SKM-1 treated with dmso at 0.1 percent for 144 hours (cell line): ENCODE data around the gene ST3GAL5.

ENCODE experiments used
- DNase-seq: peaks from one replicate; lab custom pipeline; 2025; ENCODE audit not compliant: unreplicated experiment; lab: John Stamatoyannopoulos, UW

The ST3GAL5 gene

DNA sequence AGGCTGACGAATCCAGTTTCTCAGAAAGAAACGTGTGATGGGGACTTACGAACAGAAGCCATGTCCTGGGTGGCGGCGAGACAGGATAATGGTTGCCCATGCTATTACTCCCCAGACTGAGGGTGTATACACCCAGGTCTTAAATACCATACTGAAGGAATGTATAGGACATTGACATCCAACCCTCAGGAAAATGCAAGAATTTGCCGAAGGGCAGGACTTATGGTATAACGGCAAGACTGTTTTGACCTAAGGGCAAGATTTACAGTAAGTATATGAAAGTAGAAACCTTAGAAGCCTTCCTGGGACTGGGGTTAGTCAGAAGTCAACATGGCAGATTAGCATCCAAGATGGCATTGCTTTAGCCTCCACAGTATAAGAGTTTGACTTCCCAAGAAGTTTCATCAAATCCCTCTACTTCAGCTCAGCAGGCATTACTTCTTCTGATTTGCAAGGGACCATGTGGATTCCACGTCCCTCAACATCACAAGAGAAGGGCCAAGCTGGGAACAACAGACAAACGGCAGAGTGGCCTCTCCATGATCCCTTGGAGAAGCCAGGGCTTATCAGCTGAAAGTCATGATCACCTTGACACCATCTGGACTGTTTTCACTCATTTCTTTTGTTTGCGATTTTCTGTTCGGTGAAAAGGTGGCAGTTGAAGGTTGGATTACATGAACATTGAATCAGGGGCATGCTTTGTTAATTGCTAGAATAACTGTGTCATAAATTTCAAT lies 21.1 kb downstream of the ST3GAL5 start:
- no peak for DNase-seq

- DNase-seq: no peak
Measured at GRCh38 chr2:85867121-85867520, 21.7 kb downstream of the ST3GAL5 start.

DNA sequence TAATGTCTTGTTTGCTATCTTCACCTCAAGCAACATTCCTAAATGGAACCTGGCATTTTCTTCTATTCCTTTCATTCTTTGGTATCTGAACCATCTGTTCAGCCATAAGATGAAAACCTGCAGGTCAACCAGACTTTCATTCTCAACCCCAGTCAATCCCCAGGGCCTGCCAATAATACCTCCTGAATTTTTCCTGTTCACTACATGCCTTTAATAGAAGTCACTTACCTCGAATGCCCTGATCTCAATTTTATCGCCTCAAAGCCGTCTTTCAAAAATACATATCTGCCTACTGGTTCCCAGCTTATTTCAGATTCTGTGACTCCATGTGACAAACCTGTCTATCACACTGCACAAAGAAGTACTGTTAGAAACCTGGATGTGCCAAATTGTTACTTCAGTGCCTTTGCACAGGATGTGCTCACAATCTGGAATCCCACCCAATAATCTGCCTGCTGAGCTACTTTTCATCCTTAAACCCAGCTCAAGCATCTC lies 22.6 kb downstream of the ST3GAL5 start:
- DNase-seq: no peak

DNA sequence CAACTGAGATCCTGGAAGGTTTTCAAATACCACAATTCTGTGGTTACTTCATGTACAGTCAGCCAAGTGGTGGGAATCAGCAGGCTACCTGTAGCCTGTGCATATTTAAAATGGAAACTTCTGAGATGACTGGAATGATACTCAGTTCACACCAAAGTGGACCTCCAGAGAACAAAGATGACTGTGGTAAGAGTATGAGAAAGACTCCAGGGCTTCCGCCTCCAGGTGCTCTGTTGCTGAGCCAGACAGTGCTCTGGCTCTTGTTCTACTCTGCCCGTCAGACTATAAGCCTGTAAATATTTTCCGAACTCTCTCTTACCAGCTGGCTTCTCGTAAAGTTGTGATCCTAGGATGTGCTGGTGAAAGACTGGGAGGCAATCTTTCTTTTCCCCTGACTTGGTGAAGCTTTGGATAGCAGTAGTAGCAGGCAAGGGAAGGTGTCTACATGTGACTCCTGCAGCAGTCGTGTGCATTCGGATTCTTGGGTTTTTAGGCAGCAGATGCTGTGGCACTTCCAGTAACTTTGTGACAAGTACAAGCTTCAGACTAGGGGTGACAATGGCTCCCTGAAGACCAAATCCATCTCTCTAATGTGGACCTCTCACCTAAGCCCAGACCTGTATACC lies 23.1 kb downstream of the ST3GAL5 start:
- no peak for DNase-seq

DNA sequence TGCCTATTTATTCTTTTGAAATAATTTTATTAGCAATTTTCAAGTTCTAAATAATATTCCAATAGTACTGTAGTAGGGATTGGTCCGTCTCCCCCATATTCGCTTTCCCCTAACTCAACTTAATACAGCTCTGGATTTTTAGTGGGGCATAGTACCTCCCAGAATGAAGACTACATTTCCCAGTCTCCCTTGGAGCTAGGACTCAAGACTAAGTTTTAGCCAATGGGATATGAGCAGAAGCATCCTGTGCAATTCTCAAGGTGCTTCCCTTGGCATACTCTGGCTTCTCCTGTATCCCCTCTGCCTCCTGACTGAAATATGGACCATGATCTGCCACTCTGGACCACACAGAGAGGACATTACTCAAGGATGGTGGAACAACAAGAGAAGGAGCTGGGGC lies 24.1 kb downstream of the ST3GAL5 start:
- no peak for DNase-seq

DNA sequence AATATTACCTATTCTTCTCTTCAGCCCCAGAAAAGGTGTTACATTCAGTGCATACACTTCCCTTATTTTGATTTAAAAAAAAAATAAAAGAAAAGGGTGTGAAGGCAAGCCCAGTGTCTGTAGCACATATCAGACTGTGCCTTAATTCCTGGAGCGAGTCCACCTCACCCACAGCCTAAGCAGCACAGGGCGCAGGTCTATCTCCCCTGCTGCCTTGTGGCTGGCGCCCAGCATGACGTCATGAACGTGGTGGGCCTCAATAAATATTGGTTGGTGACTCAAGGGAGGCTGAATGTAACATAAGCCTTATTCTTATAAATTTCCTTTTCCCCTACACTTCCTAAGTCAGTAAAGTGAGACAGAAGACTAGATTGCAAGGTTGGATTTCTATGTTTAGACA lies 26.4 kb downstream of the ST3GAL5 start:
- no peak for DNase-seq

DNA sequence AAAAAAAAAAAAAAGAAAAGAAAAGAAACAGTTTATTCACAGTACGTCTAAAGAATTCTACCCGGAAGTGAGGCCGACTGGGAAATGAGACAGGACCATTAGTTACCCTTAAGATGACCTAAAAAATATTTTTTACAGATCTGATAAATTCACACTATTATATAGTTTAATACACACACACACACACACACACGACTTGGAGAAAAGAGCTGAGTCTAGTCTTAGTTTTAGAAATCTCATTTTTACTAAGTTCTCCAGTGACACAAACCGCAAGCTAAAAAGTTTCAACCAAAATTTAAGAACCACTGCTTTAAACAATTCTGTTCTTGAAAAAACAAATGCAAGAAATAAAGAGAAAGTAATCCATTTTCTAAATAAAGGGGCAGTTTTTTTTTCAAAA lies 27.1 kb downstream of the ST3GAL5 start:
- no peak for DNase-seq

- no peak for DNase-seq
Measured at GRCh38 chr2:85861180-85861579, 27.6 kb downstream of the ST3GAL5 start.

- DNase-seq: no peak
Measured at GRCh38 chr2:85858841-85859240, 29.9 kb downstream of the ST3GAL5 start.

GRCh38 chr2:85854897-85855296 lies 33.9 kb downstream of the ST3GAL5 start:
- no peak for DNase-seq

- no peak for DNase-seq
Measured at GRCh38 chr2:85854166-85854509, 34.7 kb downstream of the ST3GAL5 start.

DNA sequence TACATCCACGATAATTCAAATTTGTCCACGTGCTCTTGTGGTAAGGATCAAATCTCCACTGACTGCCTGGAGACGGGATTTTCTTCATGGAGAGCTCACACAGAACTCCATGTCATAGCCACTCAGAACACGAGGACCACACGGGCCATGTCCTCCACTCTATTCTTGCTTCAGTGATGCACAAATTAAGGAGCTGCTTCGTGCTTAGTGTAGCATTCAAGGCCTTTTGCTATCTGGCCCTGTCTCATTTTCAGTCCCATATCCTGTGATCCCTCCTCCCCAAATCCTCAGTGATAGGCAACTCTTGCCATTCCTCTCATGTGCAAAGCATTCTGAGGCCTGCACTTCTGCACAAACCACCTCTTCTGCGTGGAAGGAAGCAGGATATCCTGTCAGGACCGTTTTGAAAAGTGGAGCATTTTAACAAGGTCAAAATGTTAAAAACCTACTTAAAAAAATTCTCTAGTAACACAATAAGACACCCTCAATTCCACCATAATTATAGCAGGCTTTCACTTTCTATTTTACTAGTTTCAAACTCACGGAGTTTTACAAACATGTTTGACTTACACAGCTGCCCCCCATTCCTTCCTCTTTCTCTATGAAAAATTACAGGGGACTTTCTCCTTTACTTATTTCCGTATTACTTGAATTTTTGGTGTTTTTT lies 35.2 kb downstream of the ST3GAL5 start:
- no peak for DNase-seq

- no peak for DNase-seq
Measured at GRCh38 chr2:85852937-85853498, 35.8 kb downstream of the ST3GAL5 start.

- DNase-seq: no peak
Measured at GRCh38 chr2:85852152-85852840, 36.5 kb downstream of the ST3GAL5 start.

DNA sequence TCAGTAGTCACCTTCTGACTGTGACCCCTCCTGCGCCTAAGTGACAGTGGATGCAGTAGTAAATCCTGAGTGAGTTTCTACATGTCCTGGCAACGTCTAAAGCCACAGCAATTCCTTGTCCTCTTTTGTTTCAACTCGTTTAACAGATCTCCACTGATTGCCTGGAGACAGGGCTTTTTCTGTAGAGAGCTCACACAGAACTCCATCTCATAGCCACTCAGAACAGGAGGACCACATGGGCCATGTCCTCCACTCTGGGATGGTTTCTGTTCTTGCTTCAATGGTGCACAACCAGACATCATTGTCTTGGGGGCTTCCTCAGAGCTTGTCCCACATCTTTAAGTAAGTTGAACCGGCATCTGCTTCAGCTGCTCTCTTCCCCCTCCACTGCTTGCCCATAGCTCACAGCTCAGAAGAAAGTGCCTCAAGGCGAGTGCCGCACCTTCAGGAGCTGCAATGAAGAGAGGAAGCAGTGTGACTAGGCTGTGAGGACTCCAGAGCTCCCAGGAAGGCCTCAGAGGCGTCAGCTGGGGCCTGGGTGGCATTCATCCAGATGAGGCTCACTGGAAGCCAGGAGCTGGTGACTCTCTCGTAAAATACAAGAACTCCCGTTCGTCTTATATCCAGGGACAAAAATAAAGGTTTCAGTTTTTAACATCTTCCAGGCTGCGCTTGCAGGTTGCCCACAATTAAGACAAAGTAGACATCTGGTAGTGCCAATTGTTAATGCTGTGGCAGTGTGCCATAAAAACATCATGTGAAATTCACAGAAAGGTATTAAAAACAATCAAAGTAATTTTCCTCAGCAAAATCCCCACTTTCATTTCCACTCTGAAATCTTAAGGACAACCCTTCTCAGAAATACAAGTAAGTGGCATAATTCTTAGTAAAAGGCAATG lies 37.3 kb downstream of the ST3GAL5 start:
- no peak for DNase-seq

DNA sequence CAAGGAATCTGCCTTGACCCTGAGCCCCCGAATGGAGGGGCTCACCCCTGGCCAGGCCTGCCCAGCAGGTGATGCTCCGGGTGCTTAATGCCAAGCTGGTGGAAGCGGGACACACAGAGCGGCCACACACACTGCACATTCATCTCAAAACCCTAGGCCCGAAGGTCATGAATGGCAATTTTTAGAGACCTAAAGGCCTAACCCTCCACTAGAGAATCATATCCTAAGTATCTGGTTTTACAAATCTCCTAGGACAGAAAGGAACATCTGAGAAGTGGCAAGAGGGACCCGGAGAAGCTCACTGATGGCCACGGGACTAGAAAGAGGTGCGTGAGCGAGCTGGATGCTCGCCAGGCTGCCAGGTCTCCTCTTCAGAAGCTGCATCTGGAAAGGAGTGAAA lies 38.3 kb downstream of the ST3GAL5 start:
- DNase-seq: no peak

DNA sequence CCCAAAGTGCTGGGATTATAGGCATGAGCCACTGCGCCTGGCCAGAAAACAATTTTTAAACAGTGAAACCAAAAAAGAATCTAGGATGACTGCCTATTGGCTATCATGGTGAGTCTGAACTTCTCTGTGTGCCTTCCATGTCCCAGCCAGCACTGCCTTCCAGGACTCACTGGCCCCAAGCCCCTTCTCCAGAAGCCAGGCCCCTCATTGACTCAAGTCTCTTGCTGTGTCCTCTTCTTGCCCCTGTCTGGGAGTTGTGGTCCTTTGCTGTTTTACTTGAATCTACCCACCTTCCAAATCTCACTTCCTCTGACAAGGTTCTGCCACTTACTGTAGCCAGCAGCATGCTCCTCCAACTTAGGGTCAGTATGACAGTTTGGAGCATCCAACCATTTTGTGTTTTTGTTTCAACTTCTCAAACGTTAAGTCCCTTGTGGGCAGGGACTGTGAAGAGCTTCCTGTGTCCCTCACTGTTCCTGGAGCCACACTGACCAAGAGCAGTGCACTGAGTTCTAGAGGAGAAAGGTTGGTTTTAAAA lies 41.7 kb downstream of the ST3GAL5 start:
- DNase-seq: no peak

- DNase-seq: no peak
Measured at GRCh38 chr2:85846411-85846810, 42.4 kb downstream of the ST3GAL5 start.

DNA sequence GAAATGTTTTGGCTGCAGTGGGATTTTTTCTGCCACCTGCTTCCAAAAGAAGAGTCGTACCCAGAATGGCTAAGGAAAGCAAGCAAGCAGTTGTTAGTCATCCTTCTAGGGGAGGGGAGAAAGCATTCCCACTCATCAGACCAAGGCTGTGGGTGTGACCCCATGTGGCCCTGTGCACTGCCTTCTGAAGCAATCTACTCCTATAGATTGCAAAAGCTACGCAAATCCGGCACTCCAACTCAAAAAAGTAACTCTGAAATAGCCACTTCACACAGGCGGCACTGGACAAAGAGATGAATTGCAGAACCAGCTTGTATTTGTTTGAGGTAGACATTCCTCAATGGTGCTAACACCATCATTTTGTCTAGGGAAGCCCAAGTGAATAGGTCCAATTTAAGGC lies 44.3 kb downstream of the ST3GAL5 start:
- DNase-seq: no peak

DNA sequence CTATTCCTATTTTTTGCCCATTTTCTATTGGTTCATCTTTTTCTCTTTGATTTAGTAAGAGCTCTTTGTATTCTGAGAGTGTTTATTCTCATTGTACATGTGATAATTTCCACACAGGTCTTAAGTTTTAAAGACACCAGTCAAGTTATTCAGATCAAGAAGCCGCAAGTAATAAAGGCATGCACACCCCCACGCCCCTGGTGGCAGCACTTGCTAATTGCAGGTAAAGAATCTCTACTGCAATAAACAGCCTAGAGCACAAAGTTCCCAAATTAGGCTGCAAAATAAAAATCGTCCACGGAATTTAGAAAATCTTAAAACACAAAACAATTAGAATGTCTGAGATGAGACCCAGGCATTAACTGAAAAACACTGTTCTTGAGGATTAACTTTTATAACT lies 45.2 kb downstream of the ST3GAL5 start:
- DNase-seq: peak; percentile 55
